ENCODE data around the gene CELSR1. TPM values are rescaled to one million over a fixed set of nuclear protein-coding genes. Genes with fewer than 3 reads are reported as not detected.

The CELSR1 gene
- total RNA-seq, 1 donor from 2014 or later = 27.9 TPM

DNA sequence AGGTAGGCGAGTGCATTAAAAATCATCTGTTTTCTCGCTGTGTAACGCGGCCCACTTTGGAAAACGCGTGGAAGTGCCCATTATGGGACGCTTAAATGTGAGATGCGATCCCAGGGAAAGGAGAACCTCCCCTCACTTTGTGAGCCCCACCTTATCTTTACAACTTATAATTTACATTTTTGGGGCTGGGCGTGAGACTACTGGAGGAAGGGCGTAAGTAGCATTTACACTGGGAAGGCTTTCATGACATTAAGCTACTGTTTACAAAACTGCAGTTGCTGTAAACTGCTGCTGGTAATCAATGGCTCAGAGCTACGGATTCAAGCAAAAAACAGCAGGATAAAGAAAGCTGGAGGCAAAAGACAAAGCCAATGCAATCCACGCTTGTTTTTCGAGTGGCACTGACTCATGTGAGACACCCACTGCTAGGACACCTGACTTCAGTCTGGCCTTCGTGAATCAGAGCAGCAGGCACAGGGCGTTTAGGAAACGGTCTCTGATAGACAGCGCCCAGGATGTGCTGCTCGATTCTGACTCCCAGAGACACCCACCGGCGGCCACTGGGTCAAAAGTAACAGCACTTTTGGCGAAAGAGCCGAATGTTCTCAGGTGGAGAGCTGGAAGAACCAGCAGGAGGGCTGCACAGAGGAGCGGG, 123.6 kb downstream of the CELSR1 start:
- H3K4me3 Mint-ChIP-seq (ENCODE audit: unreplicated experiment) = no peak overlapping the region
- H3K9me3 Mint-ChIP-seq (ENCODE audit: low read depth) = no peaks in the 10 kb centered on the region
- peaks cover 29% of the 10 kb centered on the region for H3K4me1 Mint-ChIP-seq (ENCODE audit: low read depth)
- H3K27me3 Mint-ChIP-seq (ENCODE audit: low read depth) = no peaks in the 10 kb centered on the region
- TF ChIP-seq, protein P1, sequence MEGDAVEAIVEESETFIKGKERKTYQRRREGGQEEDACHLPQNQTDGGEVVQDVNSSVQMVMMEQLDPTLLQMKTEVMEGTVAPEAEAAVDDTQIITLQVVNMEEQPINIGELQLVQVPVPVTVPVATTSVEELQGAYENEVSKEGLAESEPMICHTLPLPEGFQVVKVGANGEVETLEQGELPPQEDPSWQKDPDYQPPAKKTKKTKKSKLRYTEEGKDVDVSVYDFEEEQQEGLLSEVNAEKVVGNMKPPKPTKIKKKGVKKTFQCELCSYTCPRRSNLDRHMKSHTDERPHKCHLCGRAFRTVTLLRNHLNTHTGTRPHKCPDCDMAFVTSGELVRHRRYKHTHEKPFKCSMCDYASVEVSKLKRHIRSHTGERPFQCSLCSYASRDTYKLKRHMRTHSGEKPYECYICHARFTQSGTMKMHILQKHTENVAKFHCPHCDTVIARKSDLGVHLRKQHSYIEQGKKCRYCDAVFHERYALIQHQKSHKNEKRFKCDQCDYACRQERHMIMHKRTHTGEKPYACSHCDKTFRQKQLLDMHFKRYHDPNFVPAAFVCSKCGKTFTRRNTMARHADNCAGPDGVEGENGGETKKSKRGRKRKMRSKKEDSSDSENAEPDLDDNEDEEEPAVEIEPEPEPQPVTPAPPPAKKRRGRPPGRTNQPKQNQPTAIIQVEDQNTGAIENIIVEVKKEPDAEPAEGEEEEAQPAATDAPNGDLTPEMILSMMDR (IDR thresholded peaks at IDR 0.05) = no peak
- H3K36me3 Mint-ChIP-seq (ENCODE audit: low read depth) = peaks cover 7% of the 10 kb centered on the region
- no peak for DNase-seq (ENCODE audit: low spot score)
- H3K27ac Mint-ChIP-seq (ENCODE audit: unreplicated experiment) = no peak overlapping the region

DNA sequence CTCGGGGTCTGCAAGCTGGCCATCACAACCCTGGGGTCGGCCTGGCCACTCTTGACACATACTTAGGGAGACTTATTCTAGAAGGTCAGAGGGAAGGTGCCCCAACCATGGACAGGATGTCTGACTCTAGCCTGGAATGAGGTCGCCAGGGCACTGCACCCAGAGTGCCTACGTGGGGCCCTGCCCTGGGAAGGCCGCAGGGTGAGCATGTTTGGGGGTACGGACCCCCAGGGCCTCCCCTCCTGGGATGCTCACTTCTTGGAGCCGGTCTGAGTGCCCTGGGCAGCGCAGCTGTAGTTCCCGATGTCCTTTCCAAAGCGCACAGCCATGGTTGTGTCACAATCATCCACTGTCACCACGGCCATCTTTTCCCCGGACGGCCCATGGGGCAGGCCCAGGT, 126.1 kb downstream of the CELSR1 start:
- TF ChIP-seq, protein P1 (IDR thresholded peaks at IDR 0.05) = no peak
- no peak for DNase-seq (ENCODE audit: low spot score)
- Mint-ChIP-seq H3K27me3 (ENCODE audit: low read depth) (no peaks in the 10 kb centered on the region), H3K4me1 (ENCODE audit: low read depth) (peaks cover 7% of the 10 kb centered on the region), H3K36me3 (ENCODE audit: low read depth) (peaks cover 5% of the 10 kb centered on the region), H3K9me3 (ENCODE audit: low read depth) (no peaks in the 10 kb centered on the region), H3K4me3 (ENCODE audit: unreplicated experiment) (no peak overlapping the region), H3K27ac (ENCODE audit: unreplicated experiment) (no peak overlapping the region)

- no peaks in the 10 kb centered on the region for H3K9me3 Mint-ChIP-seq (ENCODE audit: low read depth)
- peaks cover 4% of the 10 kb centered on the region for H3K4me1 Mint-ChIP-seq (ENCODE audit: low read depth)
- H3K4me3 Mint-ChIP-seq (ENCODE audit: unreplicated experiment) = no peak overlapping the region
- TF ChIP-seq, protein P1 (IDR thresholded peaks at IDR 0.05) = no peak
- H3K27ac Mint-ChIP-seq (ENCODE audit: unreplicated experiment) = no peak overlapping the region
- DNase-seq (ENCODE audit: low spot score) = no peak
- H3K27me3 Mint-ChIP-seq (ENCODE audit: low read depth) = no peaks in the 10 kb centered on the region
- peaks cover 5% of the 10 kb centered on the region for H3K36me3 Mint-ChIP-seq (ENCODE audit: low read depth)
Observed at GRCh38 chr22:46410291-46410808, 127.1 kb downstream of the CELSR1 start.

GRCh38 chr22:46409631-46410210, 127.7 kb downstream of the CELSR1 start:
- Mint-ChIP-seq H3K4me3 (ENCODE audit: unreplicated experiment) (no peak overlapping the region), H3K36me3 (ENCODE audit: low read depth) (peaks cover 5% of the 10 kb centered on the region), H3K27ac (ENCODE audit: unreplicated experiment) (no peak overlapping the region), H3K9me3 (ENCODE audit: low read depth) (no peaks in the 10 kb centered on the region), H3K4me1 (ENCODE audit: low read depth) (peaks cover 4% of the 10 kb centered on the region), H3K27me3 (ENCODE audit: low read depth) (no peaks in the 10 kb centered on the region)
- TF ChIP-seq, protein P1 (IDR thresholded peaks at IDR 0.05) = no peak
- DNase-seq (ENCODE audit: low spot score) = no peak

GRCh38 chr22:46408568-46409506, 128.6 kb downstream of the CELSR1 start:
- TF ChIP-seq, protein P1 (IDR thresholded peaks at IDR 0.05) = no peak
- no peak for DNase-seq (ENCODE audit: low spot score)
- Mint-ChIP-seq H3K27ac (ENCODE audit: unreplicated experiment) (no peak overlapping the region), H3K4me3 (ENCODE audit: unreplicated experiment) (no peak overlapping the region), H3K27me3 (ENCODE audit: low read depth) (no peaks in the 10 kb centered on the region), H3K4me1 (ENCODE audit: low read depth) (peaks cover 4% of the 10 kb centered on the region), H3K36me3 (ENCODE audit: low read depth) (peaks cover 5% of the 10 kb centered on the region), H3K9me3 (ENCODE audit: low read depth) (no peaks in the 10 kb centered on the region)
